Brain microvascular endothelial cell (primary cell): ENCODE data around the gene TACC2.
A peak's percentile ranks its signal among the peaks of the same experiment; 100 is the strongest.

Experiments
- DNase-seq: peaks from one replicate; pipeline ENCODE4 v3.0.0-alpha.2; 2020
- H3K27ac ChIP-seq: fragments of 250-450 bp; sonication (Bioruptor Pico); 2 replicates; pipeline ENCODE4 v1.5.1; 2020; ENCODE audit warnings: mild to moderate bottlenecking, moderate library complexity
- H3K27me3 ChIP-seq: fragments of 250-450 bp; sonication (Bioruptor Pico); replicated peaks from 2 replicates; pipeline ENCODE4 v1.5.1; 2020; ENCODE audit warnings: mild to moderate bottlenecking
- H3K36me3 ChIP-seq: fragments of 250-450 bp; sonication (Bioruptor Pico); replicated peaks from 2 replicates; pipeline ENCODE4 v1.5.1; 2020; ENCODE audit warnings: mild to moderate bottlenecking
- H3K4me3 ChIP-seq: 2 replicates; pipeline ENCODE4 v1.5.1; 2011; ENCODE audit warnings: low read depth, mild to moderate bottlenecking, control low read depth, low read length, moderate library complexity
- in situ Hi-C: cut with HindIII; loops from 2 replicates; pipeline ENCODE4 v1.10.0; 2017; ENCODE audit warnings: low sequenced_read_pairs, low pct_ligation_motif_present
- TF ChIP-seq, protein P1 (sequence below): IDR thresholded peaks from 2 replicates; pipeline ENCODE4 v1.5.1; 2011; ENCODE audit warnings: low read depth, mild to moderate bottlenecking, moderate library complexity, low read length, control low read depth, inconsistent platforms; ENCODE audit errors: missing control alignments

TACC2 gene

DNA sequence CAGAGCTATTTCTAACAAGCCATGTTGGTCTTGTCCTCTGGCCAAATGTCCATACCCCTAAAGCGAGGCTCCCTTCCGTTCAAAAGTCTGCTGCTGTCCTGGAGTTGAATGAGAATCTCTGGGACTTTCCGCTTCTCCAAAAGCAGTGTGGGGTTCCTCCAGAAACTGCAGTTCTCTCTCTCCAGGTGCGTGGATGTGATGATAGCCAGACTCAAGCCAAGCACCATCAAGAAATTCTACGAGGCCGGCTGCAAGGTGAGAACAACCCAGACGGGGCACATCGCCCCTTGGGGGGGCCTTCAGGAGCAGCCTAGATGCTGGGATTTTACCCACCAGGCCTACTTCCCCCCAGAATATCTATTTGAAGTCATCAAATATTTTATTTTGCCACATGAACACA, 308.6 kb downstream of the TACC2 start:
- in situ Hi-C loops: loop anchor here (25.0 kb wide), 1 partner anchor 140 kb away; no protein-coding TSS in a partner anchor
- DNase-seq: no peak
- Histone ChIP-seq H3K36me3 (no peaks in the 10 kb centered on the region), H3K27me3 (no peaks in the 10 kb centered on the region), H3K4me3 (no peak overlapping the region), H3K27ac (no peak overlapping the region)
- TF ChIP-seq, protein P1, sequence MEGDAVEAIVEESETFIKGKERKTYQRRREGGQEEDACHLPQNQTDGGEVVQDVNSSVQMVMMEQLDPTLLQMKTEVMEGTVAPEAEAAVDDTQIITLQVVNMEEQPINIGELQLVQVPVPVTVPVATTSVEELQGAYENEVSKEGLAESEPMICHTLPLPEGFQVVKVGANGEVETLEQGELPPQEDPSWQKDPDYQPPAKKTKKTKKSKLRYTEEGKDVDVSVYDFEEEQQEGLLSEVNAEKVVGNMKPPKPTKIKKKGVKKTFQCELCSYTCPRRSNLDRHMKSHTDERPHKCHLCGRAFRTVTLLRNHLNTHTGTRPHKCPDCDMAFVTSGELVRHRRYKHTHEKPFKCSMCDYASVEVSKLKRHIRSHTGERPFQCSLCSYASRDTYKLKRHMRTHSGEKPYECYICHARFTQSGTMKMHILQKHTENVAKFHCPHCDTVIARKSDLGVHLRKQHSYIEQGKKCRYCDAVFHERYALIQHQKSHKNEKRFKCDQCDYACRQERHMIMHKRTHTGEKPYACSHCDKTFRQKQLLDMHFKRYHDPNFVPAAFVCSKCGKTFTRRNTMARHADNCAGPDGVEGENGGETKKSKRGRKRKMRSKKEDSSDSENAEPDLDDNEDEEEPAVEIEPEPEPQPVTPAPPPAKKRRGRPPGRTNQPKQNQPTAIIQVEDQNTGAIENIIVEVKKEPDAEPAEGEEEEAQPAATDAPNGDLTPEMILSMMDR: no peak

DNA sequence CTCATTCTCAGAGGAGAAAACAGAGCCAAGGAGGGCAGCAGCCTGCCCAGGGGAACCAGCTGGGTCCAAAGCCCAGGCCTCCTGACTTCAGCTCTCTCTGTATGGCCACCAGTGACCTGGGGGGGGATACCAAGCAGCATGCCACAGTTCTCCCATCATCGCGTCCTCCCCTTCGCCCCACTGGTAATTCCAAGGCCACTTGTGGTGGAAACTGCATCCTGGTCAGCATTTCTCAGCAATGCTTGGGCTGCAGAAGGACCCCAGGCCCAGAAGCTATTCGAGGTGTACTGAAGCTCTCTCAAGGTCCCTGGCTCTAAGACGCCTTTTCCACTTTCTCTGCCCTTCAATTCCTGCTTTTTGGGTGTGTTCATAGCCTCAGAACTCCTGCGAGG, 309.2 kb downstream of the TACC2 start:
- in situ Hi-C loops: loop anchor here (25.0 kb wide), 1 partner anchor 139 kb away; no protein-coding TSS in a partner anchor
- no peak overlapping the region for H3K27ac ChIP-seq
- H3K36me3 ChIP-seq: no peaks in the 10 kb centered on the region
- H3K4me3 ChIP-seq: no peak overlapping the region
- no peak for DNase-seq
- TF ChIP-seq, protein P1: no peak
- no peaks in the 10 kb centered on the region for H3K27me3 ChIP-seq

DNA sequence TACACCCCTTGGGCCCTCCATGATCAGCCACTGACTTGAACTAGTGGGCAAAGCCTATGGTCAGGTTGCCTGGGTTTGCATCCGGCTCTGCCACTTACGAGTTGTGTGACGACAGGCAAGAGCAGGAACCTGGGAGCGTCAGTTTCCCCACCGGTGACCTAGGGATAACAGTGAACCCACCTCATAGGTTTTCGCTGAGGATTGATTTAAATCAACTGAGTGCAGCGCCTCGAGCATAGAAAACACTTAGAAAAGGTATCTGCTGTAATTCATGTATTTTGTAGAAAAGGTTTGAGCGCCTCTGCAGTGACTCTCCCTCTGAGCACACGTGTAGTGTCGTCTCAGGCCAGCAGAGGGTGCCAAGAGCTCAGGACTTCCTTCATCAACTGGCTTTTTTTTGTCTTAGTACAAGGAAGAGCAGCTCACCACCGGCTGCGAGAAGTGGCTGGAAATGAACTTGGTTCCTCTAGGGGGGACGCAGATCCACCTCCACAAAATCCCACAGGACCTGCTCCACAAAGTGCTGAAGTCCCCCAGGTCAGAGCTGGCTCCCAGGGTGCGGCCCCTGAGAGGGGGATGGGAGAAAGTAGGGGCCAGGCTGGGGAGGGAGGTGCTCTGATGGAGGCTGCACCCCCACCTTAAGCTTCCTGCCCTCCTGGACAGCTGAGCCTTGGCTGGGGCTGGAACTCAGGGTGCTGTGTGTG, 309.8 kb downstream of the TACC2 start:
- no peak overlapping the region for H3K27ac ChIP-seq
- H3K36me3 ChIP-seq: no peaks in the 10 kb centered on the region
- in situ Hi-C loops: loop anchor here (25.0 kb wide), 1 partner anchor 139 kb away; no protein-coding TSS in a partner anchor
- H3K27me3 ChIP-seq: no peaks in the 10 kb centered on the region
- DNase-seq: peak; percentile 67
- TF ChIP-seq, protein P1: peak; percentile 93
- peak overlapping the region; percentile 23 for H3K4me3 ChIP-seq

DNA sequence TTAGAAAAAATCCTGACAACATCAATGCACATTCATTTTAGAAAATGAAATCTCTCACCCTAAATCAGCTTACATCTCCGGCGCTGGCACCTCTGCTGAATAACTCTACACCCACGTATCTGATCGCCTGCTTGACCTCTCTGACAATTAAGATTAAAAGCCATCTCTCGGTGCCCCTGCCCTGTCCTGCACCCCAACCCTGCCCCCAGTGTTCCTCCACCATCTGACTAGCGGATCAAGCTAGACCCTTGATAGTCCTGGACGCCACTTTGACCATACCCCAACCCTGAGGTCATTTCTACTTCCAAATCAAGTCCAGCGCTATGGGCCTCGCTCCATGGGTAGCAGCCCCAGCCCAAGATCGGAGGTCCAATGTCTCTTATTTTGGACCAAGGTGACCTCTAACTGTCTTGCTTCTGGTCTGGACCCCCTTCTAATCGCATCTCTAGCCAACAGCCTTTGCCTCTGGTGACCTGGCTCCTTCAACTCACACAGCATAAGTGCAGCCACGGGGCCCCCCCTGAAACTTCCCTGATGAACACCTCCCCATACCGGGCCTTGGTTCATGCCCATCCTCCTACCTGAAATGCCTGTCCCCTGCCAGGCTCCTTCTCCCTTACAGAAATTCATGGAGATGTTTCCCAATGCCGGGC, 310.6 kb downstream of the TACC2 start:
- in situ Hi-C loops: loop anchor here (25.0 kb wide), 1 partner anchor 138 kb away; no protein-coding TSS in a partner anchor
- Histone ChIP-seq H3K27ac (no peak overlapping the region), H3K36me3 (no peaks in the 10 kb centered on the region), H3K27me3 (no peaks in the 10 kb centered on the region), H3K4me3 (no peak overlapping the region)
- no peak for DNase-seq
- TF ChIP-seq, protein P1: no peak

DNA sequence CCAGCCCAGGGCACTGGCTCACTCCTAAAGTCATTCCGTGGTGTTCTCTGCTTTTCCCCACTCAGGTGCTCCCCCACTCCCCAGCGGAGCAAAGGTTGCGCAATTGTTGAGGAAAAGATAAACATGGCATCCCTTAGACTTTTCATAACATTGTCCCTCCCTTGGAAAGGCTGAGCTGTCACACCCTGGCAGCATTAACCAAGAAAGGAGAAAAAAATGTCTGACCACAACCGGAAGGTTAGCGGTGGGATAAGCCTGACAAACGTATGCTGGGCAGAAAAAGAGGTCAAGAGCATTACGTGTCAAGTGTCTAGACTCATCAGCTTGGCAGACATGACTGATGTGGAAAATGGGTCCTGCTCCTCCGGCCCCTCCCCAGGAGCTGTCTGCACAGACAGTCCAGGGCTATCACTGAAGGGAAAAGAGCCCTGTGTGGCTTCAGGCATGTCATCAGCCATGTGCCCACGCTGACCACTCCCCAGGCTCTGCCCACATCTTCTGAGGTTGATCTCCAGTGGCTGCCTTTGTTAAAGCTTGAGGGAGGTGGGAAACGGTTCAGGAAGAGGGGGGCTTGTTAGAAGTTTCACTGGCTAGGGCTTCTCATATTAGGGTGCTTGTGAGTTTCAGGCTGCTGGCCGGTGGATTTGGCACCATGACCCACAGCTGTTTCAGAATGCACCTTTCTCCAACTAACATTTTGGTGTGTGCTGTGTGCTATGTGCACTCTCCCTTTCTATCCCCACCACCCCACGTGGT, 312.3 kb downstream of the TACC2 start:
- TF ChIP-seq, protein P1: no peak
- peak overlapping the region; percentile 16 for H3K27ac ChIP-seq
- no peaks in the 10 kb centered on the region for H3K36me3 ChIP-seq
- H3K27me3 ChIP-seq: no peaks in the 10 kb centered on the region
- H3K4me3 ChIP-seq: no peak overlapping the region
- DNase-seq: peak; percentile 71
- in situ Hi-C loops: no loop called here
